HepG2 (cell line): ENCODE data around the gene DOCK2. TPM values are rescaled to one million over a fixed set of nuclear protein-coding genes. Genes with fewer than 3 reads are reported as not detected.

Experiments used
- ATAC-seq: fragments of 200-7000 bp; cut with Tn5 transposase; 3 replicates; pipeline ENCODE4 v1.9.1; 2020; ENCODE audit warnings: mild to moderate bottlenecking, moderate library complexity
- BruUV-seq: library from RNA; stranded (reverse); fragments of 400-500 nt; replicated peaks from 2 replicates; lab custom pipeline; 2021; lab: Mats Ljungman, UMichigan
- CTCF ChIA-PET: fragments of 300-600 bp; formaldehyde crosslinking; extraction: SDS; loops from one replicate; lab custom pipeline; 2021; ENCODE audit warnings: low total read pairs, inconsistent platforms, low intra/inter-chr PET ratio; lab: Yijun Ruan, JAX
- POLR2A ChIA-PET: fragments of 350-600 bp; sonication (Branson Sonifier 250); formaldehyde crosslinking; loops from one replicate; lab custom pipeline; 2020; ENCODE audit warnings: antibody characterized with exemption, inconsistent platforms; lab: Yijun Ruan, JAX
- DNase-seq: peaks from one replicate; pipeline ENCODE4 v3.0.0-alpha.2; 2015; ENCODE audit warnings: low spot score
- FAIRE-seq: peaks from 3 replicates; lab custom pipeline; 2011; peaks lifted over from hg19 to GRCh38; lab: Jason Lieb, UNC
- H2AFZ ChIP-seq: one replicate; pipeline ENCODE4 v1.6.1; 2011; ENCODE audit warnings: low read length, inconsistent platforms
- H3K27ac ChIP-seq: fragments of 300-600 bp; 3 replicates; pipeline ENCODE4 v1.8.0; 2011; ENCODE audit warnings: mixed run types, mild to moderate bottlenecking, mixed read lengths, low read length, inconsistent platforms; ENCODE audit not compliant: insufficient read depth; ENCODE audit errors: extremely low read length
- H3K27me3 ChIP-seq, 2 experiments: fragments of 200-600 bp in 1 of 2; 2 replicates in 1 of 2; 3 replicates in 1 of 2; pipeline versions ENCODE4 v1.6.0 to v1.8.0; 2011; ENCODE audit warnings: low read length in 2 of 2, mild to moderate bottlenecking in 2 of 2, moderate library complexity in 2 of 2, inconsistent platforms in 1 of 2; ENCODE audit not compliant: insufficient read depth in 2 of 2, control insufficient read depth in 1 of 2
- H3K36me3 ChIP-seq, 2 experiments: fragments of 200-600 bp in 1 of 2; replicated peaks in 1 of 2; 2 replicates in 1 of 2; 3 replicates in 1 of 2; pipeline versions ENCODE4 v1.5.1 to v1.8.0; 2011; ENCODE audit warnings: low read length in 2 of 2, inconsistent platforms in 1 of 2; ENCODE audit not compliant: insufficient read depth in 2 of 2, control insufficient read depth in 1 of 2
- H3K4me1 ChIP-seq: 2 replicates; pipeline ENCODE4 v1.5.1; 2012; ENCODE audit warnings: low read length, inconsistent platforms; ENCODE audit not compliant: insufficient read depth
- H3K4me2 ChIP-seq: 2 replicates; pipeline ENCODE4 v1.6.0; 2011; ENCODE audit warnings: low read depth, low read length, inconsistent platforms
- H3K4me3 ChIP-seq, 3 experiments: fragments of 200-600 bp in 1 of 3; sonication (generic), shearing (Covaris generic) in 1 of 3; replicated peaks in 1 of 3; 2 replicates each; pipeline ENCODE4 v1.5.1; 2011 to 2016; ENCODE audit warnings: low read length in 3 of 3, inconsistent platforms in 2 of 3, low read depth in 2 of 3, mild to moderate bottlenecking in 2 of 3, control low read depth in 1 of 3, mixed read lengths in 1 of 3; ENCODE audit not compliant: insufficient read depth in 1 of 3
- H3K79me2 ChIP-seq: one replicate; pipeline ENCODE4 v1.6.1; 2011; ENCODE audit warnings: low read length, inconsistent platforms; ENCODE audit not compliant: insufficient read depth
- H3K9ac ChIP-seq: 2 replicates; pipeline ENCODE4 v1.6.0; 2011; ENCODE audit warnings: mild to moderate bottlenecking, low read depth, low read length, inconsistent platforms; ENCODE audit not compliant: insufficient read depth
- H3K9me3 ChIP-seq: 2 replicates; pipeline ENCODE4 v1.5.1; 2012; ENCODE audit warnings: mild to moderate bottlenecking, low read length
- H4K20me1 ChIP-seq: 2 replicates; pipeline ENCODE4 v1.6.0; 2011; ENCODE audit warnings: inconsistent platforms, mild to moderate bottlenecking, low read length, moderate library complexity; ENCODE audit not compliant: insufficient read depth
- HNF4A ChIP-seq: sonication (generic); formaldehyde crosslinking; IDR thresholded peaks from 2 replicates; pipeline ENCODE4 v1.4.0; 2020; ENCODE audit warnings: missing genetic modification reagents
- HNRNPH1 ChIP-seq: fragments of 200-400 bp; formaldehyde crosslinking; optimal IDR thresholded peaks from 2 replicates; pipeline ENCODE3; 2017; ENCODE audit warnings: mild to moderate bottlenecking, low read depth, low read length
- ZNF678 ChIP-seq: sonication (generic); formaldehyde crosslinking; IDR thresholded peaks from 2 replicates; pipeline ENCODE4 v1.4.0; 2020; ENCODE audit warnings: mild to moderate bottlenecking, missing genetic modification reagents
- ZSCAN29 ChIP-seq: sonication (generic); formaldehyde crosslinking; conservative IDR thresholded peaks from 2 replicates; pipeline ENCODE4 v1.4.0; 2020; ENCODE audit warnings: mild to moderate bottlenecking, missing genetic modification reagents
- WGBS: methylation state at CpG from one replicate; pipeline ENCODE4 v1.1.6; 2017; ENCODE audit warnings: low lambda C conversion rate; 5-methylcytosine and 5-hydroxymethylcytosine counted together
- in situ Hi-C: cut with HindIII; loops from 2 replicates; pipeline ENCODE4 v1.10.0; 2017; ENCODE audit warnings: low pct_unique_long_range_greater_than_20kb; ENCODE audit not compliant: extremely low pct_ligation_motif_present
- intact Hi-C: fragments of 100-400 bp; cut with micrococcal nuclease; formaldehyde crosslinking; loops from one replicate; pipeline ENCODE4 v1.10.0; 2022; ENCODE audit not compliant: unreplicated experiment
- polyA plus RNA-seq, 8 experiments: library from polyadenylated mRNA; depleted of rRNA in 3 of 8; stranded (reverse) in 7 of 8; unstranded in 1 of 8; fragments of >200 nt; fragmentation: Illumina TruSeq in 4 of 8; extraction: Trizol in 4 of 8; gene quantifications; 2 replicates each; pipeline versions ENCODE4 v1.2.1 to v1.2.3, GENCODE V29; 2011 to 2016; ENCODE audit warnings: low read depth in 4 of 8, missing spikeins in 1 of 8, mixed read lengths in 1 of 8; ENCODE audit not compliant: insufficient read depth in 1 of 8
- total RNA-seq, 5 experiments: library from RNA; depleted of rRNA; stranded (reverse); fragments of >200 nt; fragmentation: Illumina TruSeq; extraction: Trizol; gene quantifications; 2 replicates each; pipeline ENCODE4 v1.2.3, GENCODE V29; 2016; ENCODE audit warnings: low read depth in 1 of 5
- TF ChIP-seq, protein P1 (sequence below): sonication (generic); formaldehyde crosslinking; IDR thresholded peaks from 2 replicates; pipeline ENCODE4 v1.4.0; 2020; ENCODE audit warnings: low read depth, mild to moderate bottlenecking, missing genetic modification reagents
- TF ChIP-seq, protein P2 (sequence below): sonication (generic); formaldehyde crosslinking; IDR thresholded peaks from 2 replicates; pipeline ENCODE4 v1.5.0; 2020; ENCODE audit warnings: missing genetic modification reagents

Gene DOCK2
- total and polyA plus RNA-seq, 2 of the 13 experiments (the other 11 are each of a cell fraction or from before 2014, with no cell fraction given) = not detected

DNA sequence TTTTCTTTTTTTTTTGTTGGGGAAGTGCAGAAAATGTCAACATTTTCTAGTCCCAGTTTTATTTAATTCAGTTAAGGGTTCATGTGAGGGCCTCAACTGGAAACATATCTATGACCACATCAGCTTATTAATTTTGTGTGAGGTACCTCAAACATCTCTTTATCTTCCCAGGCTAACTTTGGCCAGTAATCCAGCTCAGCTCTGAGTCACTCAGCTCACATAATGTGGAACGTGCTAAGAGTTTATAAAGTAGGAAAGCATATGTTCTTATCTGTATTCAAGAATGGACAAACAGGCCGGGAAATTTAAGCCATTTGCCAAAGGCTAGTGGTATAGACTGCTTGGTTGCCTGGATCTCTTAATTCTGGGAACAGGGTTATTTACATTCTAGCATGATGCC is 224.9 kb downstream of the DOCK2 start (continued):
- no peak for TF ChIP-seq ZNF678 (CRISPR knock-in tag)
- TF ChIP-seq, protein P1, sequence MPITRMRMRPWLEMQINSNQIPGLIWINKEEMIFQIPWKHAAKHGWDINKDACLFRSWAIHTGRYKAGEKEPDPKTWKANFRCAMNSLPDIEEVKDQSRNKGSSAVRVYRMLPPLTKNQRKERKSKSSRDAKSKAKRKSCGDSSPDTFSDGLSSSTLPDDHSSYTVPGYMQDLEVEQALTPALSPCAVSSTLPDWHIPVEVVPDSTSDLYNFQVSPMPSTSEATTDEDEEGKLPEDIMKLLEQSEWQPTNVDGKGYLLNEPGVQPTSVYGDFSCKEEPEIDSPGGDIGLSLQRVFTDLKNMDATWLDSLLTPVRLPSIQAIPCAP = no peak
- TF ChIP-seq, protein P2, sequence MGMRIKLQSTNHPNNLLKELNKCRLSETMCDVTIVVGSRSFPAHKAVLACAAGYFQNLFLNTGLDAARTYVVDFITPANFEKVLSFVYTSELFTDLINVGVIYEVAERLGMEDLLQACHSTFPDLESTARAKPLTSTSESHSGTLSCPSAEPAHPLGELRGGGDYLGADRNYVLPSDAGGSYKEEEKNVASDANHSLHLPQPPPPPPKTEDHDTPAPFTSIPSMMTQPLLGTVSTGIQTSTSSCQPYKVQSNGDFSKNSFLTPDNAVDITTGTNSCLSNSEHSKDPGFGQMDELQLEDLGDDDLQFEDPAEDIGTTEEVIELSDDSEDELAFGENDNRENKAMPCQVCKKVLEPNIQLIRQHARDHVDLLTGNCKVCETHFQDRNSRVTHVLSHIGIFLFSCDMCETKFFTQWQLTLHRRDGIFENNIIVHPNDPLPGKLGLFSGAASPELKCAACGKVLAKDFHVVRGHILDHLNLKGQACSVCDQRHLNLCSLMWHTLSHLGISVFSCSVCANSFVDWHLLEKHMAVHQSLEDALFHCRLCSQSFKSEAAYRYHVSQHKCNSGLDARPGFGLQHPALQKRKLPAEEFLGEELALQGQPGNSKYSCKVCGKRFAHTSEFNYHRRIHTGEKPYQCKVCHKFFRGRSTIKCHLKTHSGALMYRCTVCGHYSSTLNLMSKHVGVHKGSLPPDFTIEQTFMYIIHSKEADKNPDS (CRISPR knock-in tag) = no peak

DNA sequence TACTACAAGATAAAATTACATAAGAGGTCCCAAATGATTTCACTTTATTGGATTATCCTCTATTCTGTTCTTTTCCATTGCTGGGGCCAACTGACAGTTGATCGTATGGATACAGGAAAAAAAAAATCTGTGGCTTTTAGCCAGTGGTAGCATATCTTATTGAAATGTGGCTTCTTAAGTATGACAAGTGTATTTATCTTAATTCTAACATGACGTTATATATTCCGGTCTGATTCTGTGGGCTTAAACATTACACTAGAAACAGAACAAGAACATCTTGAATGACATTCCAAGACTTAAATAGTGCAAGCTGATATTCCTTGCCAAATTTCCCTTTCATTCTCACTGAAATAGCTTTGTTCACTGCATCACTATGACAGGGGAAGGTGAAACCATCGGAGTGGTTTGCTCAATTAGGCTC is 225.3 kb downstream of the DOCK2 start:
- Histone ChIP-seq H3K4me3 (no peak overlapping the region), H3K79me2 (no peaks in the 10 kb centered on the region), H3K9me3 (no peaks in the 10 kb centered on the region), H3K27me3 (no peaks in the 10 kb centered on the region; a peak in 1 of 5 replicates), H3K9ac (no peak overlapping the region), H4K20me1 (no peaks in the 10 kb centered on the region), H2AFZ (no peak overlapping the region), H3K36me3 (no peaks in the 10 kb centered on the region), H3K4me2 (no peak overlapping the region), H3K4me1 (no peaks in the 10 kb centered on the region), H3K27ac (no peak overlapping the region)
- in situ Hi-C loops (no loop called here), intact Hi-C loops (no loop called here)
- ATAC-seq = no peak
- no TSS peak for BruUV-seq
- TF ChIP-seq ZSCAN29 (CRISPR knock-in tag) = no peak
- TF ChIP-seq HNF4A (CRISPR knock-in tag) = no peak
- TF ChIP-seq HNRNPH1 = no peak
- ChIA-PET CTCF (no interaction called here), POLR2A (no interaction called here)
- no peak for DNase-seq
- FAIRE-seq = no peak
- 22% methylated on average over 4 of the region's 4 CpGs for WGBS
